Activated naive CD4-positive, alpha-beta T cell treated with anti-CD3 and anti-CD28 coated beads, Interleukin-2, amount 50 U/mL, for 24 hours (primary cell): Measurements from ENCODE around the gene NIN.

ENCODE experiments used
- H3K27ac Mint-ChIP-seq: one replicate; pipeline ENCODE4 v1.8.0; 2021; ENCODE audit warnings: mild to moderate bottlenecking, mixed read lengths
- H3K27me3 Mint-ChIP-seq: one replicate; pipeline ENCODE4 v1.8.0; 2021; ENCODE audit warnings: mixed read lengths
- H3K36me3 Mint-ChIP-seq: one replicate; pipeline ENCODE4 v1.8.0; 2021; ENCODE audit warnings: mixed read lengths
- H3K4me1 Mint-ChIP-seq: one replicate; pipeline ENCODE4 v1.8.0; 2021; ENCODE audit warnings: mixed read lengths
- H3K4me3 Mint-ChIP-seq: one replicate; pipeline ENCODE4 v1.8.0; 2021; ENCODE audit warnings: mild to moderate bottlenecking, mixed read lengths
- H3K9me3 Mint-ChIP-seq: one replicate; pipeline ENCODE4 v1.8.0; 2021; ENCODE audit warnings: mixed read lengths

The NIN gene

DNA sequence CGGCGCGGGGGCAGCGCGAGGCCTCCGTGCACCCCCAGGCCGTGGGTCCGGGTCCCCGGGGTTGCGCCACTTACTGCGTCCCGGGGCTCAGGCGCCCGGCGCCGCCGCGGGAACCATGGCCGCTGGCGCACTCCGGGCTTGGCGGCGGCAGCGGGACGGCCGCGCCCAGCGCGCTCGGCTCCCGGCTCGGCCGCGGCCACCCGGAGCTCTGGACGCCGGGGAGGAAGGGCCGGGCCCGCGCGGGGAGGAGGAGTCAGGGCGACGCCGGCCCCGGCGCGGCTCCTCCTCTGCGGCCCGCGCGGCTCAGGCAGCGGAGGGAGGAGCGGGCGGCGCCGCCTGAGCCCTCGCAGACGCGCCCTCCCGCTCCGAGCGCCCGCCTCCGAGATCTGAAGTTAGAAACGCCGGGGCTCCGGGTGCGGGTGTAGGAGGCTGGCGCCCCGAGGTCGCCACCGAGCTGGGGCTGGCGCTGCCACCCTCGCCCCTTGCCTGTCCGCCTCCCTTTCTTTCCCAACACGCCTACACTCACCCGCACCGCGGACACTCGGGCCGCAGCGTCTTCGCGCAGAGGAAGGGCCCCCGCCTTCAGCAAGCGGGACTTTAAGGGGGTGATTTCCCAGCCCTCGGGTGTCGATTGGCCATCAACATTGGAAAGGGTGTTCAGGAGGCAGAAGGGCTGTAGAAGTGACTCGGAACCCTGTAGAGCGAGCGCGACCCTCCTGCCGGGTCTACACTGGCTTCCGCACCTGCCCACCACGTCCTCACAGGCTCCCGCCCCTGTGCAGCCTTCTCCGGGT is at the start of gene NIN:
NIN (minus strand) TSS at position 231 of the 794 bp plus-strand sequence. CDS start 9,106 bp downstream, outside the sequence.
- Mint-ChIP-seq H3K4me1 (peaks cover 78% of the 10 kb centered on the region), H3K36me3 (peaks cover 6% of the 10 kb centered on the region), H3K9me3 (no peaks in the 10 kb centered on the region), H3K27ac (peak within 1 kb of the TSS; percentile 97), H3K4me3 (peak within 1 kb of the TSS; percentile 98), H3K27me3 (no peaks in the 10 kb centered on the region)

GRCh38 chr14:50875359-50876070 is 44.6 kb upstream of the NIN start:
- H3K4me3 Mint-ChIP-seq = peak overlapping the region; percentile 65
- H3K9me3 Mint-ChIP-seq = no peaks in the 10 kb centered on the region
- no peak overlapping the region for H3K27ac Mint-ChIP-seq
- H3K36me3 Mint-ChIP-seq = no peaks in the 10 kb centered on the region
- peaks cover 31% of the 10 kb centered on the region for H3K27me3 Mint-ChIP-seq
- peaks cover 42% of the 10 kb centered on the region for H3K4me1 Mint-ChIP-seq

- H3K27ac Mint-ChIP-seq = peak overlapping the region; percentile 19
- H3K9me3 Mint-ChIP-seq = no peaks in the 10 kb centered on the region
Measured at GRCh38 chr14:50874757-50875156, 43.8 kb upstream of the NIN start.

GRCh38 chr14:50871914-50872732 is 41.2 kb upstream of the NIN start, which contains the start of gene ABHD12B:
TSS of gene ABHD12B (plus strand) at chr14:50872053. CDS start at chr14:50872175, 122 bp downstream.
- Mint-ChIP-seq H3K4me1 (peaks cover 43% of the 10 kb centered on the region), H3K27ac (no peak within 1 kb of the TSS), H3K27me3 (peaks cover 55% of the 10 kb centered on the region), H3K9me3 (no peaks in the 10 kb centered on the region), H3K36me3 (peaks cover 2% of the 10 kb centered on the region), H3K4me3 (peak within 1 kb of the TSS; percentile 40)

More at GRCh38 chr14:50874757-50875156, 43.8 kb upstream of the NIN start:
- peaks cover 39% of the 10 kb centered on the region for H3K27me3 Mint-ChIP-seq
- H3K4me3 Mint-ChIP-seq = peak overlapping the region; percentile 65
- peaks cover 43% of the 10 kb centered on the region for H3K4me1 Mint-ChIP-seq
- H3K36me3 Mint-ChIP-seq = peaks cover 2% of the 10 kb centered on the region

GRCh38 chr14:50871228-50871627 is 40.3 kb upstream of the NIN start:
- Mint-ChIP-seq H3K4me1 (peaks cover 41% of the 10 kb centered on the region), H3K4me3 (peak overlapping the region; percentile 40), H3K27ac (no peak overlapping the region), H3K9me3 (no peaks in the 10 kb centered on the region), H3K27me3 (peaks cover 57% of the 10 kb centered on the region), H3K36me3 (peaks cover 3% of the 10 kb centered on the region)

DNA sequence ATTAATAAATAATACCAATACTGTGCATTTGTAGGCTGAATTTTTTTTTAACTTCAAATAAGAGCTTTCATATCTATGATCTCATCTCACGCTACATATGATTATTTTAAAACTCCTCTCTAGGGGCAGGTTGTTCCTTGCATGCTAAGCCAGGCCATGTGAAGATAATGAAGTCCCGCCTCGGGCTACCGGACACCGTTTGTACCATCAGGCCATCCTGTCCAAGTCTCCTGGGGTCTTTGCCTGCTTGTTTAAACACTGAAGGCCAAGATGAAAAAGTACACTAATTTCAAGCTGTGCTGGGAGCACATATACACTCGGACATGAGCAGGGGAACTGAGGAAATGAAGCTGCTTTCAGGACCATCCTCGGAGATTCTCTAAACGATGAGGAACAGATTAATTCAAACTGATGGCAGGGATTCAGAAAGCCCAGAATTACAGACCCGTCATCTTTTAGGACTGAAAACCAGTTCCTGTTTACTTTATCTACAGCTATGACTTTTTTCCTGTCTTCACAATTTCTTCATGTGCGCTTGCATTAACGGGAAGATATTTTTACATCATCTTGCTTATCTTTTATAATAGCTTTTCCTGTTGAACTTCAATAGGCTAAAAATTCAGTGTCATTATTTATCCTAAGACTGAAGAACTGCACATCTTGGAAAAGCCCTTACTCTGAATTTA is 34.6 kb upstream of the NIN start:
- Mint-ChIP-seq H3K9me3 (no peaks in the 10 kb centered on the region), H3K27ac (no peak overlapping the region), H3K27me3 (peaks cover 29% of the 10 kb centered on the region), H3K4me1 (peaks cover 2% of the 10 kb centered on the region), H3K4me3 (no peak overlapping the region), H3K36me3 (peaks cover 3% of the 10 kb centered on the region)

DNA sequence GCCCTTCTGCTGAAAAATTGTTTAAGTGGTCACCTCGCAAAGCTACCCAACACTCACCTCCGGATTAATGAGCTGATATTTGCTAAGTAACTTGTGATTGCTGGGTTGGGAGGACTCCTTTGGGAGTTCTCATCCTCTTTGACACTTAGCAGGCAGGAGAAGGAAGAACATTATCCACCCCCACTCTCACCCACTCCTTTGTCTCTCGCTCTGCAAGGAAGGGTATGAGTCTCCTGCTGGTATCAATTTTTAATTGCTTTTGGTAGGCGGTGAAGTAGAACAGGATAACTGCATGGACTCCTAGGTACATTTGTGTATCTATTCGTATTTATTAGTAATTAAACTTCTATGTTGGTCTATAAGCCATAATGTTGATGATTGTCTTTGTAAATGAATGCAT is 34.0 kb upstream of the NIN start:
- Mint-ChIP-seq H3K4me3 (no peak overlapping the region), H3K4me1 (peaks cover 8% of the 10 kb centered on the region), H3K27me3 (peaks cover 23% of the 10 kb centered on the region), H3K9me3 (no peaks in the 10 kb centered on the region), H3K36me3 (peaks cover 1% of the 10 kb centered on the region), H3K27ac (no peak overlapping the region)

- H3K27me3 Mint-ChIP-seq = peaks cover 17% of the 10 kb centered on the region
- H3K27ac Mint-ChIP-seq = no peak overlapping the region
- H3K36me3 Mint-ChIP-seq = peaks cover 1% of the 10 kb centered on the region
- H3K9me3 Mint-ChIP-seq = no peaks in the 10 kb centered on the region
- H3K4me3 Mint-ChIP-seq = no peak overlapping the region
- peaks cover 11% of the 10 kb centered on the region for H3K4me1 Mint-ChIP-seq
Measured at GRCh38 chr14:50864237-50864636, 33.3 kb upstream of the NIN start.

GRCh38 chr14:50862036-50862570 is 31.1 kb upstream of the NIN start:
- Mint-ChIP-seq H3K4me1 (peaks cover 13% of the 10 kb centered on the region), H3K9me3 (no peaks in the 10 kb centered on the region), H3K4me3 (no peak overlapping the region), H3K36me3 (peaks cover 1% of the 10 kb centered on the region), H3K27me3 (peaks cover 5% of the 10 kb centered on the region), H3K27ac (no peak overlapping the region)

GRCh38 chr14:50860478-50861086 is 29.6 kb upstream of the NIN start:
- no peaks in the 10 kb centered on the region for H3K36me3 Mint-ChIP-seq
- H3K27ac Mint-ChIP-seq = peak overlapping the region; percentile 79
- no peaks in the 10 kb centered on the region for H3K9me3 Mint-ChIP-seq
- peak overlapping the region; percentile 88 for H3K4me3 Mint-ChIP-seq
- H3K27me3 Mint-ChIP-seq = no peaks in the 10 kb centered on the region
- peaks cover 13% of the 10 kb centered on the region for H3K4me1 Mint-ChIP-seq

- Mint-ChIP-seq H3K27me3 (no peaks in the 10 kb centered on the region), H3K27ac (no peak overlapping the region), H3K4me1 (peaks cover 13% of the 10 kb centered on the region), H3K9me3 (no peaks in the 10 kb centered on the region), H3K36me3 (no peaks in the 10 kb centered on the region), H3K4me3 (peak overlapping the region; percentile 88)
Measured at GRCh38 chr14:50859296-50859624, 28.3 kb upstream of the NIN start.

DNA sequence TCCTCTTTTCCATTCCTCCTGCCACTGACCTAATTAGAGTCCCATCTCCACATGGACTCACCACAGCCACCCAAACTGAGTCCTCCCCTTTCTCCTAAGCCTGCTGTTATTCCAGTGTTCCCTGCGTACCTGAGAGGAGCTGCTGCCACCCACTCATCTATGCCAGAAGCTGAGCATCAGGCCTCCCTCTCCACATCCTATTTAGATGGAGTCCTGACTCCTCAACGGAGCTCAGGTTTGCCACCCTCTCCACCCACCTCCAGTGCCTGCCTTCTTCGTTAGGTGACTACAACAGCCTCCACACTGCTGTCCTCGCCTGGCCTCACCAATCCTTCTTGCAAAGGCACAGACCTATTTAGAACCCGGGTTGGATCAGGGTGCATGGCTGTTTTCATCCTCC is 25.7 kb upstream of the NIN start:
- Mint-ChIP-seq H3K4me1 (peaks cover 13% of the 10 kb centered on the region), H3K36me3 (no peaks in the 10 kb centered on the region), H3K4me3 (no peak overlapping the region), H3K27ac (no peak overlapping the region), H3K9me3 (no peaks in the 10 kb centered on the region), H3K27me3 (no peaks in the 10 kb centered on the region)

- no peak overlapping the region for H3K27ac Mint-ChIP-seq
- peaks cover 11% of the 10 kb centered on the region for H3K4me1 Mint-ChIP-seq
- no peaks in the 10 kb centered on the region for H3K9me3 Mint-ChIP-seq
- H3K36me3 Mint-ChIP-seq = no peaks in the 10 kb centered on the region
- H3K4me3 Mint-ChIP-seq = no peak overlapping the region
- H3K27me3 Mint-ChIP-seq = no peaks in the 10 kb centered on the region
Measured at GRCh38 chr14:50855558-50855957, 24.6 kb upstream of the NIN start.

- Mint-ChIP-seq H3K9me3 (no peaks in the 10 kb centered on the region), H3K36me3 (no peaks in the 10 kb centered on the region), H3K27me3 (no peaks in the 10 kb centered on the region), H3K27ac (no peak overlapping the region), H3K4me1 (peaks cover 4% of the 10 kb centered on the region), H3K4me3 (no peak overlapping the region)
Measured at GRCh38 chr14:50854521-50854920, 23.6 kb upstream of the NIN start.
